Cardiac fibroblast (primary cell): ENCODE data around the gene CEND1.

Source experiments
- DNase-seq, 2 donors: peaks; one replicate each; pipeline versions ENCODE4 v3.0.0 to v3.0.0-alpha.2; 2010; ENCODE audit warnings: low read depth in 2 of 2
- H3K4me3 ChIP-seq, 2 donors: replicated peaks in 1 of 2; 1 replicate in 1 of 2; 2 replicates in 1 of 2; pipeline ENCODE4 v1.5.1; 2011; ENCODE audit warnings: low read depth in 2 of 2, low read length in 2 of 2, mild to moderate bottlenecking in 2 of 2, moderate library complexity in 1 of 2
- CTCF ChIP-seq: IDR thresholded peaks from one replicate; pipeline ENCODE4 v1.5.1; 2011; ENCODE audit warnings: low read depth, mild to moderate bottlenecking, low read length, inconsistent platforms

The CEND1 gene

DNA sequence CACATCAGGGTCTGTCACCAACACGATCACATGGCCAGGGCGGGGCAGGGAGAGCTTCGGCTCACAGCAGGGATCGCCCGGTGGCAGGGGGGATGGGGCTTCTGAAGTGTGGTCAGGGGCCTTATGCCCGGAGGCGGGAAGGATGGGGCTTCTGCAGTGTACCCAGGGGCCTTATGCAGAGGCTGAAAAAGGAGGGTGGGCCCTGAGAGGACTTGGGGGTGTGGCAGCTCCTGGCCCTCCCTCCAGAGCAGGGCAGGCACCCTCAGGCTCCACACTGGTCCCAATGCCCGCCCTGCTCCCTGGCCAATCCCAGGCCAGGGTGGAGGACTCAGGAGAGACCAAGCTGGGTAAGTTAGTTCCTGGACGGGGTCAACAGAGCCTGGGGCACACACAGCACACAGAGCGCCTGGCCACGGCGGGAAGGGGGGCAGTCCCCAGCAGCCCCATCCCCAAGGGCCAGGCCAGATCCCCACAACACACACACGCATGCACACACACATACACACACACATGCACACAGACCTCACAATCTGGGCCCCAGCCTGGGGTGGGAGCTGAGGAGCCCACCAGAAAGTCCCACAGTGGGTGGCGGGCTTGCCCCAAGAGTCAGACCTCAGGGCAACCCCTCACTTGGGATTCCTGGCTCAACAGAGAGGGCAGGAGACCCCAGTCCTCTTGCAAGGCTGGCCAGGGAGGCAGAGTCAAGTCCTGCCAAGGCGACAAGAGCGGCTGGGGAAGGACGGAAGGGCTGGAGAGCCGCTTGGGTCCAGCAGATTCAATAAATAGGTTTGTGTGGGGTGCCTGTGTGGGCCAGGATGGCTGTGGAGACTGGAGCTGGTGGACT is 1.1 kb upstream of the CEND1 start:
- no peak overlapping the region for H3K4me3 ChIP-seq
- peak in 1 of 2 donors; percentile 52 for DNase-seq
- no peak for TF ChIP-seq CTCF

GRCh38 chr11:788953-789940 is 643 bp downstream of the CEND1 start:
- TF ChIP-seq CTCF, result no peak
- no peak for DNase-seq
- peak overlapping the region; percentile 10 to 11 for H3K4me3 ChIP-seq

DNA sequence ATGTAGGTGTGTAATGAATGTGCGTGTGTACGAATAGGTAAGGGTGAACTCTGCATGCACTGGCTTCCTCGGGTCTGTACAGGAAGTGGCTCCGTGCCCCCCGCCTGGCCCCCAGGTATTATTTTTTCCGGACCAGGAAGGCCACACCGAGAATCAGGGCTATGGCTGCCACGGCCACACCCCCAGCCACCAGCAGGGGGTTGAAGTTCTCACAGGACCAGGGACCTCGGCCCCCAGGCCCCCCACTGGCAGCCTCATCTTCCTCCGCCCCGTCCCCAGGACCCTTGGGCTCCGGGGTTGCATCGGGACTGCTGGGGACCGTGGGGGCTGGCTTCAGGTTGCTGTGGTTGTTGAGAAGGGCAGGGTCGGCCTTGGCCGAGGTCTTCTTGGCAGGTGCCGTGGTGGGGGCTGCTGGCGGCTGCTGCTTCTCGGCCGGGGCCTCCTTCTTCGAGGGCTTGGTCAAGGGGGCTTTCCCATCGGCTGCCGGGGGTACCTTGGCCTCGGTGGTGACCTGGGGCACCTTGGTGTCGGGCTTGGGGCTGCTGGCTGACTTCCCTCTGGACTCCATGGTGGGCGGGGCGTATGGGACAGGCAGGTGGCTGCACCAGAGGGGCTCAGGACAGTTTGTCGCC is 1.8 kb downstream of the CEND1 start:
- no peak for DNase-seq
- no peak for TF ChIP-seq CTCF
- no peak overlapping the region for H3K4me3 ChIP-seq

DNA sequence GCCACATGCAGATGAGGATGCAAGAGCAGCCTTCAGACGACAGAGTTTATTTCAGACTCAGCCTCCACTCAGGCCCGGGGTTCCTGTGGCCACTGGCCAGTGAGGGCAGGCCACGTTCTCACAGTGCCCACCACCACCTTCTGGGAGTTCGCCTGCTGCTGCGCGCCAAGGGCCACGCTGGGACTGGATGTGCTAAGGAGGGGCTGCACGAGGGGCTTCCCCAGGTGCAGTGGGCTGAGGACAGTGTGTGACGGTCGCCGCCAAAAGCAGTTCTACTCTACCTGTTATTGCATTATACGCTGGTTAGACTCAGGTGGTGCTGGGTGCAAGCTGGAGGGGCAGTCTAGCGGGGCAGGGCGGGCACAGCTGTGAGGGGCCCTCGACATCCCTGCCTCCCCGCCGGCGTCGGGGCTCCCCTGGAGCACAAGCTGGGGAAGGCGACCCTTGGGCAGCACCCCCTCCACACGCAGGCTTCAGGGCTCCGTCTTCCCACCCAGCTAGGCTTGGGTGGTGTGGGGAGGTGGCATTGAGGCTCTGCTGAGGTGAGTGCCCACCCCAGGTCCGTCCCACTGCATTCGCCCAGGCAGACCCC is 2.7 kb downstream of the CEND1 start:
- no peak for TF ChIP-seq CTCF
- DNase-seq, result no peak
- H3K4me3 ChIP-seq, result no peak overlapping the region

DNA sequence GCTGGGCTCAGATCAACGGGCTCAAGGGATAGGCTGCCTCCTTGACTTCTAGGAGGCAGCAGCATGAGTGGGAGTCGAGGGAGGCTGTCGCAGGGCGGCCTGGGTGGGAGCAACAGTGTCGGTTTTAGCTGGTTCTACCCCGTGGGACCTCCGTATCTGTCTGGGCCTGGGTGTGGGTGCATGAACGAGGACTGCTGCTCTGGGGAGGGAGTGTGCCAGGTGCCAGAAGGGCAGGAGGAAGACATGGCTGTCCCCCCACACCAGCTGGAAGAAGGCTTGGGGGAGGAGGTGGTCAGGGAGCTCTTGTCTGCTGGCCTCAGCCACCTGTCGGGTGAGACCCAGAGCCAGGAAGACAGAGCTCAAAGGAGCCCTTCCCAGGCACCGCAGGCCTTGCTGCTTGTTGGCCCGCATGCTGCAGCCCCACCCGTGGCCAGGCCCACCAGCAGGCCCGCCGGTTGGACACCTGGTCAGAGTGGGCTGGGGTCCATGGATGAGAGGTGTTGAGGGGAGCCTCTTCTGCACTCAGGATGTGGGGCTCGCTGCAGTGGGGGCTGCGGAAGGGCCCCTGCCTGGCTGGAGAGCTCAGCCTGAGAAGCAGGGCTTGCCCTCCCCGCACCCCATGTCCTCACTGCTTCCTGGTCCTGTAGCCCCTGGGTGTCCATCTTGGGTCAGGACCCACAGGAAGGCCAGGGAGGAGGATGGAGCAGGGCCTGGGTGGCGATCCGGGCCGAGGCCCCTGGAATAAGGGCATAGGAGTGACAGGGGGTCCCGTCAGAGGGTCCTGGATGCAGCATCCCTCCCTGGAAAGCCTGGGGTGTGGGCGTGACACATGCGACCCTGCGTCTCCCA is 3.4 kb downstream of the CEND1 start:
- no peak for DNase-seq
- TF ChIP-seq CTCF, result no peak
- no peak overlapping the region for H3K4me3 ChIP-seq
